HCT116 (cell line): ENCODE data around the gene TESPA1. TPM values are rescaled to one million over a fixed set of nuclear protein-coding genes. Genes with fewer than 3 reads are reported as not detected.

Experiments used
- ATAC-seq: fragments of 200-7000 bp; cut with Tn5 transposase; 2 replicates; pipeline ENCODE4 v1.9.1; 2020; ENCODE audit warnings: mild to moderate bottlenecking, moderate library complexity
- BruUV-seq: library from RNA; stranded (reverse); fragments of 400-500 nt; replicated peaks from 2 replicates; lab custom pipeline; 2021; lab: Mats Ljungman, UMichigan
- CTCF ChIA-PET: fragments of 300-600 bp; sonication (Branson Sonifier 250); formaldehyde crosslinking; loops from one replicate; lab custom pipeline; 2021; ENCODE audit warnings: antibody characterized with exemption; lab: Charles Lee
- POLR2A ChIA-PET: fragments of 300-600, 350-600 bp; sonication (Branson Sonifier 250); formaldehyde crosslinking; loops from one replicate; lab custom pipeline; 2021; ENCODE audit warnings: antibody characterized with exemption; lab: Charles Lee
- RAD21 ChIA-PET, 2 experiments: fragments of 300-600 bp; sonication (Branson Sonifier 250); formaldehyde crosslinking; loops; one replicate each; lab custom pipeline; 2023; ENCODE audit warnings: low total read pairs in 2 of 2; ENCODE audit not compliant: uncharacterized antibody in 2 of 2, unreplicated experiment in 2 of 2, low non-redundant PET in 1 of 2; lab: Charles Lee
- DNase-seq: peaks from one replicate; pipeline ENCODE4 v3.0.0-alpha.2; 2010; ENCODE audit warnings: low read depth, low spot score
- H2AFZ ChIP-seq: fragments of 200-600 bp; shearing (Covaris generic), sonication (generic); 2 replicates; pipeline ENCODE4 v1.6.1; 2017; ENCODE audit warnings: low read depth, mixed run types, mixed read lengths, antibody characterized with exemption, low read length; ENCODE audit not compliant: poor library complexity, severe bottlenecking
- H3K27ac ChIP-seq: 2 replicates; pipeline ENCODE4 v1.5.1; 2012; ENCODE audit warnings: low read depth, low read length
- H3K27me3 ChIP-seq: fragments of 200-600 bp; sonication (generic); 2 replicates; pipeline ENCODE4 v1.6.1; 2016; ENCODE audit warnings: mixed run types, low read length, mixed read lengths; ENCODE audit not compliant: insufficient read depth
- H3K36me3 ChIP-seq, 2 experiments: fragments of 200-500 bp in 1 of 2; fragments of 200-600 bp in 1 of 2; sonication (Bioruptor generic) in 1 of 2; sonication (generic) in 1 of 2; 2 replicates each; pipeline versions ENCODE4 v1.5.1 to v1.6.1; 2014 to 2016; ENCODE audit warnings: low read length in 2 of 2, inconsistent platforms in 1 of 2, mixed read lengths in 1 of 2, mixed run types in 1 of 2; ENCODE audit not compliant: insufficient read depth in 2 of 2, control insufficient read depth in 1 of 2
- H3K4me1 ChIP-seq, 2 experiments: fragments of 200-600 bp in 1 of 2; sonication (generic) in 1 of 2; 2 replicates each; pipeline versions ENCODE4 v1.5.1 to v1.6.1; 2012 to 2017; ENCODE audit warnings: low read length in 2 of 2, inconsistent platforms in 1 of 2, mild to moderate bottlenecking in 1 of 2, mixed read lengths in 1 of 2, mixed run types in 1 of 2, moderate library complexity in 1 of 2; ENCODE audit not compliant: insufficient read depth in 2 of 2, control insufficient read depth in 1 of 2
- H3K4me2 ChIP-seq: fragments of 200-600 bp; sonication (generic); 2 replicates; pipeline ENCODE4 v1.6.1; 2017; ENCODE audit warnings: mixed run types, low read length, mixed read lengths
- H3K4me3 ChIP-seq, 2 experiments: fragments of 200-600 bp in 1 of 2; sonication (generic) in 1 of 2; replicated peaks in 1 of 2; 2 replicates each; pipeline ENCODE4 v1.5.1; 2011 to 2016; ENCODE audit warnings: low read length in 2 of 2, control low read depth in 1 of 2, low read depth in 1 of 2, mild to moderate bottlenecking in 1 of 2, mixed read lengths in 1 of 2, mixed run types in 1 of 2
- H3K79me2 ChIP-seq: fragments of 200-600 bp; sonication (generic); 2 replicates; pipeline ENCODE4 v1.6.1; 2017; ENCODE audit warnings: mild to moderate bottlenecking, mixed run types, low read length, moderate library complexity, mixed read lengths; ENCODE audit not compliant: insufficient read depth
- H3K9ac ChIP-seq: fragments of 200-600 bp; sonication (generic); 2 replicates; pipeline ENCODE4 v1.6.1; 2016; ENCODE audit warnings: low read length, mixed read lengths
- H3K9me2 ChIP-seq: fragments of 200-600 bp; sonication (generic), shearing (Covaris generic); 2 replicates; pipeline ENCODE4 v1.6.1; 2017; ENCODE audit warnings: mixed run types, mild to moderate bottlenecking, moderate library complexity; ENCODE audit not compliant: insufficient read depth
- H3K9me3 ChIP-seq, 2 experiments: fragments of 200-500 bp in 1 of 2; fragments of 200-600 bp in 1 of 2; sonication (Bioruptor generic) in 1 of 2; sonication (generic) in 1 of 2; 2 replicates each; pipeline ENCODE4 v1.6.1; 2014 to 2017; ENCODE audit warnings: low read length in 2 of 2, mixed read lengths in 2 of 2, inconsistent platforms in 1 of 2, low read depth in 1 of 2, mild to moderate bottlenecking in 1 of 2, mixed run types in 1 of 2, moderate library complexity in 1 of 2; ENCODE audit not compliant: control insufficient read depth in 1 of 2, insufficient read depth in 1 of 2
- H4K20me1 ChIP-seq: fragments of 200-600 bp; sonication (generic), shearing (Covaris generic); 2 replicates; pipeline ENCODE4 v1.6.1; 2017; ENCODE audit warnings: mixed run types, mild to moderate bottlenecking, moderate library complexity; ENCODE audit not compliant: insufficient read depth
- EGR1 ChIP-seq: IDR thresholded peaks from 2 replicates; pipeline ENCODE4 v1.6.1; 2012; ENCODE audit warnings: low read depth
- EZH2 ChIP-seq: fragments of 200-600 bp; sonication (generic); IDR thresholded peaks from 2 replicates; pipeline ENCODE4 v1.6.1; 2017; ENCODE audit warnings: antibody characterized with exemption, mixed run types
- POLR2AphosphoS5 ChIP-seq: IDR thresholded peaks from 2 replicates; pipeline ENCODE4 v1.6.1; 2011; ENCODE audit warnings: mild to moderate bottlenecking, low read depth, low read length, moderate library complexity
- TCF7L2 ChIP-seq: IDR thresholded peaks from 2 replicates; pipeline ENCODE4 v1.7.0; 2011; ENCODE audit warnings: borderline replicate concordance, inconsistent platforms; ENCODE audit not compliant: insufficient read depth, insufficient read length; ENCODE audit errors: extremely low read depth
- YY1 ChIP-seq: IDR thresholded peaks from 2 replicates; pipeline ENCODE4 v1.6.1; 2011; ENCODE audit warnings: low read length, low read depth, moderate library complexity, mild to moderate bottlenecking; ENCODE audit not compliant: insufficient replicate concordance; ENCODE audit errors: extremely low read depth
- ZFX ChIP-seq: fragments of 450-650 bp; IDR thresholded peaks from 2 replicates; pipeline ENCODE4 v1.6.1; 2017
- intact Hi-C: fragments of 100-400 bp; cut with micrococcal nuclease; formaldehyde crosslinking; loops from 2 replicates; pipeline ENCODE4 v1.10.0; 2022
- total RNA-seq: library from RNA; stranded (reverse); gene quantifications from one replicate; pipeline ENCODE4 v1.2.1, GENCODE V29; 2021; ENCODE audit not compliant: unreplicated experiment
- TF ChIP-seq, protein P1 (sequence below): IDR thresholded peaks from 2 replicates; pipeline ENCODE4 v1.6.1; 2012; ENCODE audit warnings: low read depth

The TESPA1 gene
- total RNA-seq, 1 experiment from 2014 or later: 0.27 TPM

DNA sequence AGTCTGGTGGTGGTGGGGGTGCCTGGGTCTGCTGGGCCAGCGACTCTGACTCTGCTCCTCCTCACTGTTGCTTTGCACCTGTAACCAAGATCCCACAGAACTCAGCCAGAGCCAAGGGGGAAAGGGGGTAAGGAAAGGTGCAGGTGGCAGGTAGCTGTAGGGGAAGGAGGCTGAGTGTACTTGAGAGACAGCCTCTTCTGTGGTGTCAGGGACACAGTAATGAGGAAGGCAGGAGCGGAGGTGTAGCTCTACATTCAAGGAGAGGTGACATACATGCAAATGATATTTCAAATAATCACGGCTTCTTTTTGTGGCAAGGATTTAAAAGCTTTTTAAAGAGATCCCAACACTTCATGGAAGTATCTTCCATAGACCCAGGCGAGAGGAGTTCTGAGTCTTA lies 23.4 kb downstream of the TESPA1 start (continued):
- TF ChIP-seq, protein P1, sequence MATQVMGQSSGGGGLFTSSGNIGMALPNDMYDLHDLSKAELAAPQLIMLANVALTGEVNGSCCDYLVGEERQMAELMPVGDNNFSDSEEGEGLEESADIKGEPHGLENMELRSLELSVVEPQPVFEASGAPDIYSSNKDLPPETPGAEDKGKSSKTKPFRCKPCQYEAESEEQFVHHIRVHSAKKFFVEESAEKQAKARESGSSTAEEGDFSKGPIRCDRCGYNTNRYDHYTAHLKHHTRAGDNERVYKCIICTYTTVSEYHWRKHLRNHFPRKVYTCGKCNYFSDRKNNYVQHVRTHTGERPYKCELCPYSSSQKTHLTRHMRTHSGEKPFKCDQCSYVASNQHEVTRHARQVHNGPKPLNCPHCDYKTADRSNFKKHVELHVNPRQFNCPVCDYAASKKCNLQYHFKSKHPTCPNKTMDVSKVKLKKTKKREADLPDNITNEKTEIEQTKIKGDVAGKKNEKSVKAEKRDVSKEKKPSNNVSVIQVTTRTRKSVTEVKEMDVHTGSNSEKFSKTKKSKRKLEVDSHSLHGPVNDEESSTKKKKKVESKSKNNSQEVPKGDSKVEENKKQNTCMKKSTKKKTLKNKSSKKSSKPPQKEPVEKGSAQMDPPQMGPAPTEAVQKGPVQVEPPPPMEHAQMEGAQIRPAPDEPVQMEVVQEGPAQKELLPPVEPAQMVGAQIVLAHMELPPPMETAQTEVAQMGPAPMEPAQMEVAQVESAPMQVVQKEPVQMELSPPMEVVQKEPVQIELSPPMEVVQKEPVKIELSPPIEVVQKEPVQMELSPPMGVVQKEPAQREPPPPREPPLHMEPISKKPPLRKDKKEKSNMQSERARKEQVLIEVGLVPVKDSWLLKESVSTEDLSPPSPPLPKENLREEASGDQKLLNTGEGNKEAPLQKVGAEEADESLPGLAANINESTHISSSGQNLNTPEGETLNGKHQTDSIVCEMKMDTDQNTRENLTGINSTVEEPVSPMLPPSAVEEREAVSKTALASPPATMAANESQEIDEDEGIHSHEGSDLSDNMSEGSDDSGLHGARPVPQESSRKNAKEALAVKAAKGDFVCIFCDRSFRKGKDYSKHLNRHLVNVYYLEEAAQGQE: no peak
- no peak for TF ChIP-seq ZFX
- no peak for TF ChIP-seq EZH2
- TF ChIP-seq EGR1: no peak
- TF ChIP-seq TCF7L2: no peak
- no peak for TF ChIP-seq YY1

DNA sequence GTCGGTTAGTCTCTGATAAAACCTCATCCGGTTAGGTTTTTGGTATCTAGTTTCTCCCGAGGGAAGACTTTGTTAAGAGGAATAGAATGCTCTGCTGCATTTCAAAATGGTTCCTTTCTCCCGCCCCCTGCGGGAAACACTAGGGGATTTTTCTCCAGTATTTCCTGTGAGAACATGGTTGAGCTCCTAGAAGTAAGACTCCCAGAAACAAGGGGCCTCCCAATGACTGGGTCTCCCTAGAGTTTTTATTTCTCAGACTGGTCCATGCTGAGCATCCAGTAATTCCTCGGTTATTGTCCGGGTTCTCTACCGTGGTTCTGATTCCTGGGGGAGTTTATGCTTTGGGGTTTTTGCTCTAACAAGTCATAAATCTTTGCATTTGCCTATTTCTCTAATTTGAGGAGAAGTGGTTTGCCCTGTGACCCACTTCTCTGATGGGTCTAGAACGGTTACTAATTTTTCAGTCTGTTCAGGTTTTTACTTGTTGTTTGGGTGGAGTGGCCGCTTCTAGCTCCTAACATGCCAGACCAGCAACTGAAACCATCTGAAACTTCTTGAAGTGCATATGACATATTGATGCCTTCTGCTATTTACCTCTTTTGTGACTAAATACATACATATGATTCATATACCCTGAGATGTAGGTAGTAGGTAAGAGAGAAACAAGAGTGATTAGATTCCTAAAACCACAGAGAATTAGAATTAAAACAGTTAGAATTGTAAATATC lies 25.1 kb downstream of the TESPA1 start:
- Histone ChIP-seq H3K79me2 (no peaks in the 10 kb centered on the region), H3K4me2 (no peak overlapping the region), H4K20me1 (no peaks in the 10 kb centered on the region), H3K4me3 (no peak overlapping the region), H2AFZ (no peak overlapping the region), H3K4me1 (no peaks in the 10 kb centered on the region), H3K9me3 (no peaks in the 10 kb centered on the region), H3K9me2 (no peaks in the 10 kb centered on the region), H3K27ac (no peak overlapping the region), H3K27me3 (peaks cover 91% of the 10 kb centered on the region), H3K36me3 (no peaks in the 10 kb centered on the region), H3K9ac (no peak overlapping the region)
- ATAC-seq: no peak
- intact Hi-C loops: loop anchor here (2.0 to 5.0 kb wide), 2 partner anchors 257 to 362 kb away; no protein-coding TSS in a partner anchor
- ChIA-PET POLR2A (no interaction called here), CTCF (interaction anchor here (1.7 to 6.3 kb wide), 4 partner anchors 113 to 257 kb away, joined by 10 to 85 read pairs (median 22); no protein-coding TSS in a partner anchor), RAD21 (no interaction called here)
- TF ChIP-seq POLR2AphosphoS5: no peak
- no peak for DNase-seq
- BruUV-seq: no TSS peak
